ENCODE data around the gene TFPT. TPM values are rescaled to one million over a fixed set of nuclear protein-coding genes. Genes with fewer than 3 reads are reported as not detected.

TFPT gene
- total and polyA plus RNA-seq, 7 donors, result 11.0 to 38.3 (median 22.9) TPM

GRCh38 chr19:54162241-54162805 is 46.9 kb upstream of the TFPT start:
- DNase-seq (peak; percentile 86 to 90), ATAC-seq (peak; percentile 17 to 43 (median 40))
- no peak for TF ChIP-seq CTCF (IDR thresholded peaks at IDR 0.05)
- H3K36me3 ChIP-seq (ENCODE audit: insufficient read depth in 1 of 2, low read depth in 1 of 2), result peaks cover 0 to 10% of the 10 kb centered on the region in 2 donors
- H3K9me3 ChIP-seq, result no peaks in the 10 kb centered on the region
- WGBS, 3 donors, result 4 to 5% (median 5%) methylated on average over 29 to 35 of the region's 35 CpGs
- peaks cover 0 to 16% (median 0%) of the 10 kb centered on the region in 3 donors for H3K27me3 ChIP-seq (ENCODE audit: insufficient read depth in 3 of 3, low read length in 2 of 3)
- H3K4me3 ChIP-seq, result peak overlapping the region; percentile 55
- H3K27ac ChIP-seq, result no peak overlapping the region
- intact Hi-C loops (cut with DNase I), result loop anchor here in 1 of 2 donors (10.0 kb wide), 1 partner anchor 232 kb away; no protein-coding TSS in a partner anchor
- peaks cover 27% of the 10 kb centered on the region for H3K4me1 ChIP-seq

GRCh38 chr19:54160854-54161253 is 45.4 kb upstream of the TFPT start:
- intact Hi-C loops (cut with DNase I), result loop anchor here in 1 of 2 donors (10.0 kb wide), 1 partner anchor 234 kb away; no protein-coding TSS in a partner anchor
- Histone ChIP-seq H3K9me3 (no peaks in the 10 kb centered on the region), H3K4me1 (peaks cover 27% of the 10 kb centered on the region), H3K27ac (no peak overlapping the region), H3K27me3 (ENCODE audit: insufficient read depth in 3 of 3, low read length in 2 of 3) (peaks cover 0 to 9% (median 0%) of the 10 kb centered on the region in 3 donors), H3K4me3 (peak overlapping the region; percentile 89), H3K36me3 (ENCODE audit: insufficient read depth in 1 of 2, low read depth in 1 of 2) (peaks cover 2 to 25% of the 10 kb centered on the region in 2 donors)
- TF ChIP-seq CTCF (IDR thresholded peaks at IDR 0.05), result no peak
- WGBS, 3 donors, result 41 to 49% (median 48%) methylated on average over 12 to 13 of the region's 13 CpGs
- no peak for ATAC-seq
- no peak for DNase-seq

- H3K27ac ChIP-seq, result peak overlapping the region; percentile 82
- peaks cover 6 to 31% of the 10 kb centered on the region in 2 donors for H3K36me3 ChIP-seq (ENCODE audit: insufficient read depth in 1 of 2, low read depth in 1 of 2)
- TF ChIP-seq CTCF (IDR thresholded peaks at IDR 0.05), result no peak
- intact Hi-C loops (cut with DNase I), result loop anchor here in 1 of 2 donors (10.0 kb wide), 1 partner anchor 235 kb away; no protein-coding TSS in a partner anchor
- ATAC-seq, result no peak
- DNase-seq, result no peak
- 2 to 3% (median 2%) methylated on average over 28 of the region's 28 CpGs for WGBS, 3 donors
- H3K9me3 ChIP-seq, result no peaks in the 10 kb centered on the region
- H3K27me3 ChIP-seq (ENCODE audit: insufficient read depth in 3 of 3, low read length in 2 of 3), result peaks cover 0 to 6% (median 0%) of the 10 kb centered on the region in 3 donors
- peak overlapping the region; percentile 89 for H3K4me3 ChIP-seq
- peaks cover 27% of the 10 kb centered on the region for H3K4me1 ChIP-seq
Observed at GRCh38 chr19:54160182-54160811, 44.8 kb upstream of the TFPT start.

GRCh38 chr19:54159352-54160181 is 44.1 kb upstream of the TFPT start, which contains the start of gene LENG1:
TSS of gene LENG1 (minus strand) at chr19:54159721. CDS start at chr19:54159695, 26 bp downstream.
- peak; percentile 29 for TF ChIP-seq CTCF (IDR thresholded peaks at IDR 0.05)
- Histone ChIP-seq H3K9me3 (no peaks in the 10 kb centered on the region), H3K4me3 (peak within 1 kb of the TSS; percentile 89), H3K4me1 (peaks cover 27% of the 10 kb centered on the region), H3K36me3 (ENCODE audit: insufficient read depth in 1 of 2, low read depth in 1 of 2) (peaks cover 6 to 38% of the 10 kb centered on the region in 2 donors), H3K27me3 (ENCODE audit: insufficient read depth in 3 of 3, low read length in 2 of 3) (peaks cover 0 to 3% (median 0%) of the 10 kb centered on the region in 3 donors), H3K27ac (peak within 1 kb of the TSS; percentile 98)
- ATAC-seq (peak; percentile 93 to 96 (median 94)), DNase-seq (peak; percentile 99)
- intact Hi-C loops (cut with DNase I), result loop anchor here in 1 of 2 donors (10.0 kb wide), 1 partner anchor 235 kb away; no protein-coding TSS in a partner anchor
- WGBS, 3 donors, result 0 to 1% (median 0%) methylated on average over 71 to 72 of the region's 72 CpGs

All from psoas muscle (tissue), 8 donors.